22Rv1 (cell line): ENCODE measurements around the gene EPAS1.

ENCODE experiments used
- H3K27ac ChIP-seq: fragments of 450-650 bp; 2 replicates; pipeline ENCODE4 v1.5.1; 2017
- ZFX ChIP-seq: fragments of 450-650 bp; IDR thresholded peaks from 2 replicates; pipeline ENCODE4 v1.6.1; 2017; ENCODE audit warnings: antibody characterized with exemption, borderline replicate concordance
- TF ChIP-seq, protein P1 (sequence below): fragments of 450-650 bp; IDR thresholded peaks from 2 replicates; pipeline ENCODE4 v1.5.1; 2017; ENCODE audit warnings: mild to moderate bottlenecking

Gene EPAS1

DNA sequence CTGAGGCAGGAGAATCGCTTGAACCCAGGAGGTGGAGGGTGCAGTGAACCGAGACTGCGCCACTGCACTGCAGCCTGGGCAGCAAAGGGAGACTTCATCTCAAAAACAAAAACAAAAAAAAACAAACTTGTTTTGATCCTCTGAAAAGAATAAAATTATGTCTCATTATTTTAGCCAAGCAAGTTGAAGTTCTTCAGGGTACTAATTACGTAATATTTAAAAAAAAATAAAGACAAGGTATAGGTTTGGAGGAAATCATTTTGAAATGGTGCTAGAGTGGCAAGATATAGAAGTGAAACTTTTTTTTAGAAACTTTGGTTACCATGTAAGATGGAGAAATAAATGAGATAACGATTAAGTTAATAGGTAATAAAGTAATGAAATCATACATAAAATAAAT is 127.7 kb downstream of the EPAS1 start:
- TF ChIP-seq ZFX = no peak
- TF ChIP-seq, protein P1, sequence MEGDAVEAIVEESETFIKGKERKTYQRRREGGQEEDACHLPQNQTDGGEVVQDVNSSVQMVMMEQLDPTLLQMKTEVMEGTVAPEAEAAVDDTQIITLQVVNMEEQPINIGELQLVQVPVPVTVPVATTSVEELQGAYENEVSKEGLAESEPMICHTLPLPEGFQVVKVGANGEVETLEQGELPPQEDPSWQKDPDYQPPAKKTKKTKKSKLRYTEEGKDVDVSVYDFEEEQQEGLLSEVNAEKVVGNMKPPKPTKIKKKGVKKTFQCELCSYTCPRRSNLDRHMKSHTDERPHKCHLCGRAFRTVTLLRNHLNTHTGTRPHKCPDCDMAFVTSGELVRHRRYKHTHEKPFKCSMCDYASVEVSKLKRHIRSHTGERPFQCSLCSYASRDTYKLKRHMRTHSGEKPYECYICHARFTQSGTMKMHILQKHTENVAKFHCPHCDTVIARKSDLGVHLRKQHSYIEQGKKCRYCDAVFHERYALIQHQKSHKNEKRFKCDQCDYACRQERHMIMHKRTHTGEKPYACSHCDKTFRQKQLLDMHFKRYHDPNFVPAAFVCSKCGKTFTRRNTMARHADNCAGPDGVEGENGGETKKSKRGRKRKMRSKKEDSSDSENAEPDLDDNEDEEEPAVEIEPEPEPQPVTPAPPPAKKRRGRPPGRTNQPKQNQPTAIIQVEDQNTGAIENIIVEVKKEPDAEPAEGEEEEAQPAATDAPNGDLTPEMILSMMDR = no peak
- H3K27ac ChIP-seq = no peak overlapping the region

DNA sequence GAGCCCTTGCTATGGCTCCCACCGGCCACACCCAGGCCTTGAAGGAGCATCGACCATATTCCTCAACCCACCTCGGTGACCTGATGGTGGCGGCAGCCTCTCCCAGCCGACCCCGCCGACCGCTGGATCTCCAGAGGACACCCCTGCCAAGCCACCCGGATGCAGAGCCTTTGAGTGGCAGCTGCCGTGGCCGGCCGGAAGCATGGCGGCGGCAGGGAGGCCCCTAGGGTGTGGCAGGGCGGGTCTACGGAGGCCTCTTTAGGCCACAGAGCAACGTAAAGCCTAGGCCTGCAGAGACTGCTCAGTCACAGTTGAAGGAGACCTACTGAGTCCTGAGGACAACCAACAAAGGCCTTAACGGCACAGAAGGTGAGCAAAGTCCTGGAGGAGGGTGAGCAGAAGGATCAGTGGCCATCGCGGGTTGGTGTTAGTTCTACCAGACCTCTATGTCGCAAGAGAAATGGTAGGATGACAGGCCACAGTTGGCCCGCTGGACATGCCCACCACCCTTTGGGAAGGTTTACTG is 131.8 kb downstream of the EPAS1 start:
- no peak overlapping the region for H3K27ac ChIP-seq
- no peak for TF ChIP-seq ZFX
- TF ChIP-seq, protein P1 = no peak

- H3K27ac ChIP-seq = no peak overlapping the region
- TF ChIP-seq, protein P1 = no peak
- no peak for TF ChIP-seq ZFX
Measured at GRCh38 chr2:46430413-46430812, 133.2 kb downstream of the EPAS1 start.

DNA sequence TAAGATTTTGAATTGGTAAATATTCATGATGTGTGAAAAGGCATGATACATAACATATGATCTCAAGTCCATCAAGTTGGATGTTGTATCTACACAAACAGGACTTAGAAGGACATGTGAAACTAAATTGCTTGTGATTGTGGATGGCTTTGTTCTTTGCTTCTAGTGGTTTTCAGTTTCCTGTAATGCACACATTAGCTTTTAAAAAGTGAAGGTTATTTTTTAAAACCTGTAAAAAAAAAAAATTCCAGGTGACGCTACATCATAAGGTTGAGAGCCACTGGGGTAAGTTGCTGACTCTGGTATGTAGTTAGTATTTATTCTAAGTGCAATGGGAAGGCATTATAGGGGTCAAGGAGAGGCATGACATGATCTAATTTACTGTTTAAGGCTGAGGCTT is 133.8 kb downstream of the EPAS1 start:
- TF ChIP-seq ZFX = no peak
- TF ChIP-seq, protein P1 = no peak
- H3K27ac ChIP-seq = no peak overlapping the region

- no peak overlapping the region for H3K27ac ChIP-seq
Measured at GRCh38 chr2:46431481-46432235, 134.5 kb downstream of the EPAS1 start.

DNA sequence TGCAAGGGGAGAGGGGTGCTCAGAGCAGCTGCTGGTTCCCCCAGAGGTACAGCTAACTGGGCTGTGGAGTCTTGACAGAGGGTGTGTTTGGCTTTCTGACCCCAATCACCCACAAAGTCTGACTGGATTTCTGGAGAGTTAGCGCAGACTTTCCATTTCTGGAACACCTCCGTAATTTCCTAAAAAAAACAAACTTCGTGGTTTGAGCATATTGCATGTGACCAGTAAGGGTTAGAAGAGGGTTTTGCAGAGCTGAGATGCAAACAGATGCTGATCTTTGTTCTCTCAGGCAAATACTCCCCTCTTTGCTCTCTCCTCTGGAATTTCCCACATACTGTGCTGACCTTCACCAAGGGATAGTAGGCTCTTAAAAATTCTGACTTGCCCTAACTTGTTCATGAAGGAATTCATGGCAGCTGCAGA is 137.7 kb downstream of the EPAS1 start:
- no peak overlapping the region for H3K27ac ChIP-seq
- no peak for TF ChIP-seq ZFX
- TF ChIP-seq, protein P1 = no peak

More at GRCh38 chr2:46431481-46432235, 134.5 kb downstream of the EPAS1 start:
- TF ChIP-seq ZFX = no peak

DNA sequence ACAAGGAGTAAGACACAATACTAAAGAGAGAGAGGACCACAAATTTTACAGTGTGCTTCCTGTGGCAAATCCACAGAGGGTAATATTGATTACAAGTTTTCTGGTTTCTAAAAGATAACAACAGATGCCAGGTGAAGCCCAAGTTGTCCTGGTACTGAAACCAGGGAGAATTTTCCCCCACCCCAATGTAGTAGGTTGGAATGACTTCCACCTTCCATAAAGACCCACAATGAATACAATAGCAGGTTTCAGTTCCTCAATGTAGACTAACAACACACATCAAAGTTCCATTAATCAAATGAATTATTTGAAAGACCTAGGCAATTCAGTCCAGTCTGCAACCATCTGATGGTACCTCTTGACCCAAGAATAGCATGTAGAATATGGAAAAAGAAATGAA is 138.1 kb downstream of the EPAS1 start:
- no peak for TF ChIP-seq ZFX
- TF ChIP-seq, protein P1 = no peak
- no peak overlapping the region for H3K27ac ChIP-seq
